ENCODE measurements around the gene FAM131B. TPM values are rescaled to one million over a fixed set of nuclear protein-coding genes. Genes with fewer than 3 reads are reported as not detected.

Gene FAM131B
- polyA plus RNA-seq, 1 donor from 2014 or later = 0.38 TPM

DNA sequence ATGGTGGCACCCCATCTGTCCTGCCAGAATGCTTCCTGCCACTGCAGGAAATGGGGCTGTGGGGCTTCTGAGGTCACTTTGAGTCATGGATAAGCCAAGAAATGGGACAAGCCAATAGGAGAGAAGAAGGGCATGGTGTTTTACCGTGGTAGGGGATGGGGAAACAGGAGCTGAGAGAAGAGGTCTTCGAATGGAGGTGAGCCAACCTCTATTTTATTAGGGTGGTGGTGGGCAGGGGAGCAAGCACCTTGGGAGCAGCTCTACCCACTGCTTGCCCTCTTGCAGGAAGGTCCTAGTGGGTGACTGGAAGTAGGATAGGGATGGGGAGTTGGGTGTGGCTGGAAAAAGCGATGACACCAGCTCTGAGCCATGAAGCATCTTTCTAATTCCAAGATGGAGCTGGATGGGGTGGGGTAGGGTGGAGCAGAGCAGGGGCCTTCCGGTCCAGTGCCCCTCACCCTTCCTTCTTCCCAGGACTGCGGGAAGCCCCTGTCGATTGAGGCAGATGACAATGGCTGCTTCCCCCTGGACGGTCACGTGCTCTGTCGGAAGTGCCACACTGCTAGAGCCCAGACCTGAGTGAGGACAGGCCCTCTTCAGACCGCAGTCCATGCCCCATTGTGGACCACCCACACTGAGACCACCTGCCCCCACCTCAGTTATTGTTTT is 27.7 kb upstream of the FAM131B start:
- H3K4me1 Mint-ChIP-seq = no peaks in the 10 kb centered on the region
- H3K4me3 Mint-ChIP-seq = no peak overlapping the region
- peaks cover 0 to 1% (median 0%) of the 10 kb centered on the region in 3 donors for H3K9me3 Mint-ChIP-seq
- H3K27ac Mint-ChIP-seq = no peak overlapping the region
- H3K36me3 Mint-ChIP-seq = no peaks in the 10 kb centered on the region
- no peaks in the 10 kb centered on the region for H3K27me3 Mint-ChIP-seq

GRCh38 chr7:143389316-143390103 is 27.0 kb upstream of the FAM131B start:
- H3K27ac Mint-ChIP-seq = no peak overlapping the region
- no peaks in the 10 kb centered on the region for H3K36me3 Mint-ChIP-seq
- H3K4me1 Mint-ChIP-seq = no peaks in the 10 kb centered on the region
- no peaks in the 10 kb centered on the region for H3K9me3 Mint-ChIP-seq
- H3K27me3 Mint-ChIP-seq = no peaks in the 10 kb centered on the region
- no peak overlapping the region for H3K4me3 Mint-ChIP-seq

DNA sequence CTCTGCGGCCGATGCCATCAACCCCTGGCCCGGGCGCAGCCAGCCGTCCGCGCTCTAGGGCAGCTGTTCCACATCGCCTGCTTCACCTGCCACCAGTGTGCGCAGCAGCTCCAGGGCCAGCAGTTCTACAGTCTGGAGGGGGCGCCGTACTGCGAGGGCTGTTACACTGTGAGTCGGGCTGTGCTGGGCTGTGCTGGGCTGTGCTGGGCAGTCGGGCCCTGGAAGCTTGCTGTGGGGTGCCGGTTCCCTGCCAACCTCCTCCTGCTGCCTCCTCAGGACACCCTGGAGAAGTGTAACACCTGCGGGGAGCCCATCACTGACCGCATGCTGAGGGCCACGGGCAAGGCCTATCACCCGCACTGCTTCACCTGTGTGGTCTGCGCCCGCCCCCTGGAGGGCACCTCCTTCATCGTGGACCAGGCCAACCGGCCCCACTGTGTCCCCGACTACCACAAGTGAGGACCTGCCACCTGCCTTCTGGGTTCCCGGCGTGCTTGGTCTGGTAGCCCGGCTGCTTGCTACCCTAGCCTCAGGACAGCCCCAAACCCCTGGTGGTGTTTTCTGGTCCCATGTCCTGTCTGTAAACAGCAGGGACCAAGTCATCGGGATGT is 26.1 kb upstream of the FAM131B start:
- no peaks in the 10 kb centered on the region for H3K4me1 Mint-ChIP-seq
- no peak overlapping the region for H3K27ac Mint-ChIP-seq
- H3K36me3 Mint-ChIP-seq = no peaks in the 10 kb centered on the region
- H3K27me3 Mint-ChIP-seq = no peaks in the 10 kb centered on the region
- no peaks in the 10 kb centered on the region for H3K9me3 Mint-ChIP-seq
- no peak overlapping the region for H3K4me3 Mint-ChIP-seq

DNA sequence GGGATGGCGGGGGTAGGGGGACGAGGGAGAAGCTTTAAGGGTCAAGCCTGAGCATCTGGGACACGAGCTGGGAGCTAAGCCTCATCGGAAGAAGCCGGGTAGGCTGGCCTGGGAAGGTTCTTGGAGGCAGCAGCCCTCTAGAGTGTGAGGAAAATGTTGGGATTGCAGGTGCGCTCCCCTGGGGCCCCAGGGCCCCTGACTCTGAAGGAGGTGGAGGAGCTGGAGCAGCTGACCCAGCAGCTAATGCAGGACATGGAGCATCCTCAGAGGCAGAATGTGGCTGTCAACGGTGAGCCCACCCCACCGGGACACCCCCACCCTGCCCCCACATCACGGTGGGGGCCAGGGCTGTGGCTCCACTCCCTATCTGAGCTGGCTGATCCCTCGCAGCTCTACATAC is 25.5 kb upstream of the FAM131B start:
- no peak overlapping the region for H3K4me3 Mint-ChIP-seq
- no peaks in the 10 kb centered on the region for H3K27me3 Mint-ChIP-seq
- no peaks in the 10 kb centered on the region for H3K9me3 Mint-ChIP-seq
- no peaks in the 10 kb centered on the region for H3K36me3 Mint-ChIP-seq
- H3K4me1 Mint-ChIP-seq = peaks cover 0 to 1% (median 0%) of the 10 kb centered on the region in 3 donors
- no peak overlapping the region for H3K27ac Mint-ChIP-seq

DNA sequence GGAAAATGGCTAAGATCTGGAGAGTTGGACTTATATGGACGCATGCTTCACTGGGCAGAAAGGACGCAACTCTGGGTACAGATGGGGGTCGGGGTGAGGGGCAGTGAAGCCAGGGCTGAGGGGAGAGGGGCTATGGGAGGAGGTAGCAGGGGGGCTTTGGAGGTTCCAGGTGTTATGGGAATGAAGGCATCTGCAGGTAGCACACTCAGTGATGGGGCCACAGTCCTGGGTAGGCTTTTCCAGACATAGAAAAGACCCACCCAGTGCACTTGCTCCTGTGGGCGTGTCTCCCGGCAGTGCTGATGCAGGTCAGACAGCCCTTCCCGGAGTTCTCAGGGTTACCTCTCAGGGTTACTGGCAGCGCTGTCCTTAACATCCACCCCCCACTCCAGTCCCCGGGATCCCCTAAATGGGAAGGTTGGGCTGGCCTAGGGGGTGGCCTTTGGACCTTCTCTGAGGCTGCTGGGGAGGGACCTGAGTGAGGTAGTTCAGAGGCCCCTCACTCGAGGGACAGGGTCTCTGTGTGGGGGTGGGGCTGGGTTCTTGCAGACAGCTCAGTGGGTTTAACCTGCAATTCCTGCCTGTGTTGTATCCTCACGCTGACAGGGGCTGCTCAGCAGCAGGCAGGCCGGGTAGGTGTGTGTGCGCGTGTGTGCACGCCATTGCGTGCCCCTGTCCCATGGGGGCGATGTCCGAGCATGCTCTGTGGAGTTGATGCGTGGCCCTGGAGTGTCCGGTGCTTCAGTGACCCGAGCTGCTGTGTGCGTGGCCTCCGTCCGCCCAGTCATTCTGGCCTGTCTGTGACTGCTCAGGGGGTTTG is 24.9 kb upstream of the FAM131B start:
- Mint-ChIP-seq H3K27ac (no peak overlapping the region), H3K27me3 (no peaks in the 10 kb centered on the region), H3K9me3 (no peaks in the 10 kb centered on the region), H3K4me1 (peaks cover 0 to 6% (median 0%) of the 10 kb centered on the region in 3 donors), H3K36me3 (no peaks in the 10 kb centered on the region), H3K4me3 (no peak overlapping the region)

- Mint-ChIP-seq H3K27me3 (no peaks in the 10 kb centered on the region), H3K4me1 (peaks cover 0 to 11% (median 0%) of the 10 kb centered on the region in 3 donors), H3K27ac (no peak overlapping the region), H3K36me3 (no peaks in the 10 kb centered on the region), H3K9me3 (no peaks in the 10 kb centered on the region), H3K4me3 (no peak overlapping the region)
Observed at GRCh38 chr7:143385891-143386781, 23.6 kb upstream of the FAM131B start.

DNA sequence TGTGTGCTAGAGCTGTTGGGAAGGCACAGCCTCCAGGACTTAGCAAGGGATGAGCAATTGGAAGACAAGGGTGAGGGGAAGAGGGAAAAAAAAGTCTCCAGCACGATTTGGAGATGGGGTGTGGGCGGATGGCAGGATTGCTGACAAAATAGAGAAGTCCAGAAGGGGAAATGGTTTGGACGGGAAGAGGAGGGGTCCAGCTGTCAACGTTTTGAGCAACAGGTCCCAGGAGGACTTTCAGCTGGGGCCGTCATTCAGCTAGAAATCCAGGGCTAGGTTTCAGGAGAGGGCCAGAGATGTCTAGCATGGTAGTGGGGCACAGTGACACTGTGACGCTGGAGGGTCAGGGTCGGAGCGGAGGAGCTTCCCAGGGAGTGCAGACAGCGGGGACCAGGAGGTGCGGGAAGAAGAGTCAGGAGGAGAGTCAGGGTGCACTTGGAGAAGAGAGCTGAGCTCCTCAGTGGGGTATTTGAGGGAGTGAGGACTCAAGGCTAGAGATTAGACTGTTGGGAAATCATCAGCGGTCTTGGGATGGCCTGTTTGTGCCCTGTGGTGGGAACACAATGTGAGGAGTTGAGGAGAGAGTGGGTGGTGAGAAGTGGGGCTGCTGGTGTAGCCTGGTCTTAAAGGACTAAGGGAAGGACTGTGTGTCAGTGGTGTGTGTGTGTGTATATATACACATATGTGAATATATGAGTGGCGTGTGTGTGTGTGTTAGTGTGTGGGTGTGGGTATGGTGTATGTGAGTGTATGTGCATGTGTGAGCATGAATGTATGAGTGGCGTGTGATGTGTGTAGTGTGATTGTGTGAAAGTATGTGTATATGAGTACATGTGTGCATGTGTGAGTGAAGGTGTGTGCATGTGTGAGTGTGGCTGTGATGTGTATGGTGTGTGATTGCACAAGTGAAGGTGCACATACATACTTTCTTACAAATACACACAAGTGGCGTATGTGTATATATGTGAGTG is 22.4 kb upstream of the FAM131B start:
- no peak overlapping the region for H3K4me3 Mint-ChIP-seq
- no peak overlapping the region for H3K27ac Mint-ChIP-seq
- peaks cover 1 to 12% (median 3%) of the 10 kb centered on the region in 3 donors for H3K4me1 Mint-ChIP-seq
- H3K27me3 Mint-ChIP-seq = no peaks in the 10 kb centered on the region
- H3K9me3 Mint-ChIP-seq = no peaks in the 10 kb centered on the region
- no peaks in the 10 kb centered on the region for H3K36me3 Mint-ChIP-seq

DNA sequence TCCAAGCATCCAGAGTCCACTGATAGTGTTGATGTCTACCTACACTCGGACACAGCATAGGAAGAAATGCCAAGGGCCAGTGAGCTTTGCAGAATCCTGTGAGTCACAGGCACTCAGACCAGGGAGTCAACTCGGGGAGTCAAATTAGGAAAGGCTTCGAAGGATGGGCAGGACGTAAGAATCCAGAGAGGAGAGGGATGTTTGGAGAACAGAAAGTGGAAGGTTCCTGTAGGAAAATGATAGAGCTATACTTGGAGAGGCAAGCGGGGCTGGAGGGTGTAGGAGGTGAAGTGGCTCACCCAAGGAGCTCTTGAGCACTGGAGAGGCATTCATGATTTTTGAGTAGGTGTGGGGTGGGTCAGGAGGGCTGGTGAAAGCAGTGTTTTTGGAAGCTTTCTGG is 21.6 kb upstream of the FAM131B start:
- no peak overlapping the region for H3K4me3 Mint-ChIP-seq
- H3K9me3 Mint-ChIP-seq = no peaks in the 10 kb centered on the region
- no peaks in the 10 kb centered on the region for H3K27me3 Mint-ChIP-seq
- peaks cover 8 to 19% (median 11%) of the 10 kb centered on the region in 3 donors for H3K4me1 Mint-ChIP-seq
- no peaks in the 10 kb centered on the region for H3K36me3 Mint-ChIP-seq
- no peak overlapping the region for H3K27ac Mint-ChIP-seq

DNA sequence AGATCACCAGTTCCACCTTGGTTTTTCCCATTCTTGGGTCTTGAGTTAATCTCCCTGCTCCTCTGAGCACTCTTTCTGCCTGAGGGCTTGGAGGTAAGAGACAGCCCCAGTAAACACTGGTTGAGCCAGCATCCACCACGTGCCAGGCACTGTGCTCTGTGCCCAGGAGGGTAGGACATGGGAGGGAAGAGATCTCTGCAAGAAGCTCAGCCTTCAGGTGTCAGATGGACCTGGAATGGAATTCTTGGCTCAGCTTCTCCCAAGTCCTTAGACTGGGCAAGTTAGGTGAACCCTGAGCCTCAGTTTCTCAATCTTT is 21.1 kb upstream of the FAM131B start:
- H3K4me3 Mint-ChIP-seq = peak overlapping the region in 2 of 4 donors; percentile 2 to 63
- peaks cover 8 to 24% (median 16%) of the 10 kb centered on the region in 3 donors for H3K4me1 Mint-ChIP-seq
- H3K36me3 Mint-ChIP-seq = no peaks in the 10 kb centered on the region
- no peaks in the 10 kb centered on the region for H3K27me3 Mint-ChIP-seq
- H3K27ac Mint-ChIP-seq = no peak overlapping the region
- H3K9me3 Mint-ChIP-seq = no peaks in the 10 kb centered on the region

DNA sequence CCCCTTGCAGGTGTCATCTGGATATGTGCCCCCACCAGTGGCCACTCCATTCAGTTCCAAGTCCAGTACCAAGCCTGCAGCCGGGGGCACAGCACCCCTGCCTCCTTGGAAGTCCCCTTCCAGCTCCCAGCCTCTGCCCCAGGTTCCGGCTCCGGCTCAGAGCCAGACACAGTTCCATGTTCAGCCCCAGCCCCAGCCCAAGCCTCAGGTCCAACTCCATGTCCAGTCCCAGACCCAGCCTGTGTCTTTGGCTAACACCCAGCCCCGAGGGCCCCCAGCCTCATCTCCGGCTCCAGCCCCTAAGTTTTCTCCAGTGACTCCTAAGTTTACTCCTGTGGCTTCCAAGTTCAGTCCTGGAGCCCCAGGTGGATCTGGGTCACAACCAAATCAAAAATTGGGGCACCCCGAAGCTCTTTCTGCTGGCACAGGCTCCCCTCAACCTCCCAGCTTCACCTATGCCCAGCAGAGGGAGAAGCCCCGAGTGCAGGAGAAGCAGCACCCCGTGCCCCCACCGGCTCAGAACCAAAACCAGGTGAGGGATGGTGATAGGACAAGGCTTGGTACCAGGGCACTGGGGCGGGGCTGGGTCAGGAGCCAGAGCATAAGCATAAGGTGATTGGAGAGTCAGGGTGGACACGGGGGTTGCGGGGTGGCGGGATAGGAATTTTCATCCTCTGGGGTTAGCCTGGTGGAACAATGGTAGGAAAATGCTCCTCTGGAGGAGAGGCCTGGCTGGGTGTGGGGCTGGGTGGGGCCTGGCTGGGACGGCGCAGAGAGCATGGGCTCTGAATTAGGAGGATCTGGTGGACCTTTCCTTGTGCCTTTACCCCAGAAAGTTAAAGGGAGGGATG is 20.5 kb upstream of the FAM131B start:
- H3K27me3 Mint-ChIP-seq = no peaks in the 10 kb centered on the region
- H3K4me3 Mint-ChIP-seq = peak overlapping the region in 2 of 4 donors; percentile 63 to 86
- peak overlapping the region in 2 of 3 donors; percentile 35 to 50 for H3K27ac Mint-ChIP-seq

DNA sequence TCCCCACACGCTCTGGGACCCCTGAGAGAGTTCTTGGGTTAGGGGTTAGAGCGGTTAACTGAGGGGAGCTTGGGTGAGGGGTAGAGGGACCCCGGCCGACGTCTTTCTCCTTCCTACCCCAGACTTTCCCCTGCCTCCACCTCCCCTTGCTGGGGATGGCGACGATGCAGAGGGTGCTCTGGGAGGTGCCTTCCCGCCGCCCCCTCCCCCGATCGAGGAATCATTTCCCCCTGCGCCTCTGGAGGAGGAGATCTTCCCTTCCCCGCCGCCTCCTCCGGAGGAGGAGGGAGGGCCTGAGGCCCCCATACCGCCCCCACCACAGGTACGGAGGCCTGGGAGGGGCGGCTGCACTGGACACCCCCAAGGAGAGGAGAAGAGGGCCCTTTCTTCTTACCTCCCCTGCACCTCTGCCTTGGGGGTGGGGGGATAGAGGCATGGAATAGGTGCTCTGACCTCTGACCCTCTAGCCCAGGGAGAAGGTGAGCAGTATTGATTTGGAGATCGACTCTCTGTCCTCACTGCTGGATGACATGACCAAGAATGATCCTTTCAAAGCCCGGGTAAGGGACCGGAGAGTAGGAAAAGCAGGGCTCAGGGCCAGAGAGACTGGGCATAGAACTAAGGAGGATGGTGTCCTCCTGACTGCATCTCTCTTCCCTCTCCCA is 19.7 kb upstream of the FAM131B start:
- no peaks in the 10 kb centered on the region for H3K9me3 Mint-ChIP-seq

More for the DNA sequence above, 20.5 kb upstream of the FAM131B start:
- Mint-ChIP-seq H3K9me3 (no peaks in the 10 kb centered on the region), H3K4me1 (peaks cover 8 to 27% (median 16%) of the 10 kb centered on the region in 3 donors), H3K36me3 (no peaks in the 10 kb centered on the region)

More for the DNA sequence above, 19.7 kb upstream of the FAM131B start:
- Mint-ChIP-seq H3K4me1 (peaks cover 8 to 28% (median 16%) of the 10 kb centered on the region in 3 donors), H3K27me3 (no peaks in the 10 kb centered on the region), H3K36me3 (no peaks in the 10 kb centered on the region), H3K27ac (peak overlapping the region in 2 of 3 donors; percentile 35 to 50), H3K4me3 (peak overlapping the region in 3 of 4 donors; percentile 75 to 86 (median 79))
